ENCODE data around the gene GRIA3.

GRCh38 chrX:123348468-123348867 is 164.4 kb downstream of the GRIA3 start:
- TF ChIP-seq POLR2A (IDR thresholded peaks at IDR 0.05) = no peak
- TF ChIP-seq, protein P1, sequence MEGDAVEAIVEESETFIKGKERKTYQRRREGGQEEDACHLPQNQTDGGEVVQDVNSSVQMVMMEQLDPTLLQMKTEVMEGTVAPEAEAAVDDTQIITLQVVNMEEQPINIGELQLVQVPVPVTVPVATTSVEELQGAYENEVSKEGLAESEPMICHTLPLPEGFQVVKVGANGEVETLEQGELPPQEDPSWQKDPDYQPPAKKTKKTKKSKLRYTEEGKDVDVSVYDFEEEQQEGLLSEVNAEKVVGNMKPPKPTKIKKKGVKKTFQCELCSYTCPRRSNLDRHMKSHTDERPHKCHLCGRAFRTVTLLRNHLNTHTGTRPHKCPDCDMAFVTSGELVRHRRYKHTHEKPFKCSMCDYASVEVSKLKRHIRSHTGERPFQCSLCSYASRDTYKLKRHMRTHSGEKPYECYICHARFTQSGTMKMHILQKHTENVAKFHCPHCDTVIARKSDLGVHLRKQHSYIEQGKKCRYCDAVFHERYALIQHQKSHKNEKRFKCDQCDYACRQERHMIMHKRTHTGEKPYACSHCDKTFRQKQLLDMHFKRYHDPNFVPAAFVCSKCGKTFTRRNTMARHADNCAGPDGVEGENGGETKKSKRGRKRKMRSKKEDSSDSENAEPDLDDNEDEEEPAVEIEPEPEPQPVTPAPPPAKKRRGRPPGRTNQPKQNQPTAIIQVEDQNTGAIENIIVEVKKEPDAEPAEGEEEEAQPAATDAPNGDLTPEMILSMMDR (IDR thresholded peaks at IDR 0.05) = no peak
